CD8-positive, alpha-beta memory T cell (primary cell): ENCODE measurements around the gene MKI67. TPM values are rescaled to one million over a fixed set of nuclear protein-coding genes. Genes with fewer than 3 reads are reported as not detected.
A peak's percentile ranks its signal among the peaks of the same experiment; 100 is the strongest.

Source experiments
- CTCF ChIA-PET: fragments of 350-600 bp; sonication (Branson Sonifier 250); formaldehyde crosslinking; loops from one replicate; lab custom pipeline; 2021; ENCODE audit warnings: antibody characterized with exemption; lab: Charles Lee
- POLR2A ChIA-PET: fragments of 350-600 bp; sonication (Branson Sonifier 250); formaldehyde crosslinking; loops from one replicate; lab custom pipeline; 2021; ENCODE audit warnings: antibody characterized with exemption; lab: Charles Lee
- DNase-seq, 5 donors: peaks; one replicate each; pipeline versions ENCODE4 v3.0.0 to v3.0.0-alpha.2; 2020 to 2022; ENCODE audit warnings: mixed read lengths in 1 of 5
- H3K27ac ChIP-seq: one replicate; pipeline ENCODE4 v1.7.0; 2013; ENCODE audit warnings: low read depth, mild to moderate bottlenecking, low read length, moderate library complexity
- H3K27me3 ChIP-seq: 2 replicates; pipeline ENCODE4 v1.7.0; 2013; ENCODE audit warnings: low read length, mild to moderate bottlenecking; ENCODE audit not compliant: insufficient read depth, poor library complexity, severe bottlenecking
- H3K36me3 ChIP-seq: 2 replicates; pipeline ENCODE4 v1.7.0; 2013; ENCODE audit warnings: mild to moderate bottlenecking, low read length, moderate library complexity; ENCODE audit not compliant: insufficient read depth
- H3K4me1 ChIP-seq: 2 replicates; pipeline ENCODE4 v1.7.0; 2013; ENCODE audit warnings: mild to moderate bottlenecking, low read length, moderate library complexity; ENCODE audit not compliant: insufficient read depth
- H3K4me3 ChIP-seq: 2 replicates; pipeline ENCODE4 v1.7.0; 2013; ENCODE audit warnings: mild to moderate bottlenecking, low read length
- H3K9me3 ChIP-seq: 2 replicates; pipeline ENCODE4 v1.7.0; 2013; ENCODE audit warnings: mild to moderate bottlenecking, low read length
- H3K27ac Mint-ChIP-seq, 8 donors: one replicate each; pipeline ENCODE4 v1.8.0; 2020 to 2021; ENCODE audit warnings: mixed read lengths in 8 of 8, mild to moderate bottlenecking in 6 of 8, inconsistent platforms in 3 of 8, moderate library complexity in 3 of 8
- H3K27me3 Mint-ChIP-seq, 2 donors: one replicate each; pipeline ENCODE4 v1.8.0; 2020 to 2021; ENCODE audit warnings: mixed read lengths in 2 of 2, mild to moderate bottlenecking in 1 of 2, moderate library complexity in 1 of 2
- H3K36me3 Mint-ChIP-seq, 3 donors: one replicate each; pipeline ENCODE4 v1.8.0; 2020 to 2021; ENCODE audit warnings: mixed read lengths in 3 of 3, inconsistent platforms in 1 of 3, mild to moderate bottlenecking in 1 of 3
- H3K4me1 Mint-ChIP-seq, 3 donors: one replicate each; pipeline ENCODE4 v1.8.0; 2020 to 2021; ENCODE audit warnings: mixed read lengths in 3 of 3, inconsistent platforms in 1 of 3, mild to moderate bottlenecking in 1 of 3
- H3K4me3 Mint-ChIP-seq, 7 donors: one replicate each; pipeline ENCODE4 v1.8.0; 2020 to 2021; ENCODE audit warnings: mixed read lengths in 7 of 7, mild to moderate bottlenecking in 6 of 7, moderate library complexity in 4 of 7, inconsistent platforms in 2 of 7
- H3K9me3 Mint-ChIP-seq, 5 donors: one replicate each; pipeline ENCODE4 v1.8.0; 2020 to 2022; ENCODE audit warnings: mixed read lengths in 5 of 5, mild to moderate bottlenecking in 3 of 5, moderate library complexity in 2 of 5, inconsistent platforms in 1 of 5
- polyA plus RNA-seq: library from polyadenylated mRNA; unstranded; fragments of 300-500 nt; fragmentation: Illumina TruSeq; gene quantifications from one replicate; pipeline ENCODE4 v1.2.3, GENCODE V29; 2021
- total RNA-seq, 2 experiments: library from RNA; stranded (reverse); gene quantifications; one replicate each; pipeline ENCODE4 v1.2.3, GENCODE V29; 2021

The MKI67 gene
- total and polyA plus RNA-seq, 3 experiments from 2014 or later, result 0.70 to 136 (median 113) TPM

DNA sequence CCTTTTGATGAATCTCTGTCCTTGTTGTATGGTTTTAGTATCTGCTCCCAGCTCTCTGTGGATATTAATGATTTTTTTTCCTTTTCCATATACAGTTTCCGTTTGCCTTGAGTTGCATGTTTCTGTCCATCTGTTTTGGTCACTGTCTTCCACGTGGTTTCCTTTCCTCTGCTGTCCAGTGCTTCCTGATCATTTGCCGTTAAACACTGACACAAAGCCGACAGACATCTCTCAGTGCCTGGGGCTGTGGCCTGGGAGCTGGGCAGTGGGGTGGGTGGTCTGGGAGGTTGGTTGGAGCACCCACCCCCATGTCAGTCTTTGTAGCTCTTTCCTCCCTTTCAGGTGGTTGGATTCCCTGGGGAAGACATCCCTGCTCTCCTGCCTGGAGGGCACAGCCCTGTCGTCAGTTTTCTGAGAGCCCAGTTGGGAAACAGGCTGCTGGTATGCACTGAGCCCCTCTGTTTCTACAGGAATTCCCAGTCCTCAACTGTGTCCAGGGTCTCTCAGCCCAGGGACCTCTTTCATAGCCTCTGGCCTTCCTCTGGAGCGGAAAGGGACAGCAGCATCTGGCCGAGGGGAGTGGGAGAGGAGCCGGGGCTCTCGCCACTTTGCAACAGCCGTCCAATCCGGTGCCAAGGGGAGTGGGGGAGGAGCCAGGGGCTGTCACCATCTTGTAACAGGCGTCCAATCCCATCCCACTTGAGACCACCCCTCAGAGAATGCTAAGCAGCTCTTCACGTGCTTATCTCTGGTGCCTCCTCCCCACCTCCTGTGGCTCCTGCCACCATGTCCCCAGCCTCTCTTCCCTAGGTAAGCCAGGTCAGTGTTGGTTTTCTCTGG, 26.7 kb upstream of the MKI67 start:
- ChIA-PET CTCF (interaction anchor here (0.8 to 3.2 kb wide), 6 partner anchors 8 to 141 kb away, joined by 3 to 16 read pairs (median 4); partner anchors contain the start of gene MKI67), POLR2A (no interaction called here)
- H3K4me1 ChIP-seq, result peaks cover 4% of the 10 kb centered on the region
- Mint-ChIP-seq H3K9me3 (no peaks in the 10 kb centered on the region), H3K27me3 (peaks cover 4 to 6% of the 10 kb centered on the region in 2 donors), H3K4me3 (peak overlapping the region in 2 of 7 donors; percentile 58 to 73), H3K27ac (no peak overlapping the region), H3K36me3 (no peaks in the 10 kb centered on the region), H3K4me1 (peaks cover 1 to 9% (median 7%) of the 10 kb centered on the region in 3 donors)
- H3K27ac ChIP-seq, result no peak overlapping the region
- DNase-seq, result no peak
- no peaks in the 10 kb centered on the region for H3K9me3 ChIP-seq
- H3K4me3 ChIP-seq, result no peak overlapping the region
- no peaks in the 10 kb centered on the region for H3K36me3 ChIP-seq
- no peaks in the 10 kb centered on the region for H3K27me3 ChIP-seq

GRCh38 chr10:128151031-128151430, 24.8 kb upstream of the MKI67 start:
- no peak overlapping the region for H3K27ac ChIP-seq
- H3K27me3 ChIP-seq, result no peaks in the 10 kb centered on the region
- Mint-ChIP-seq H3K4me1 (peaks cover 4 to 18% (median 11%) of the 10 kb centered on the region in 3 donors), H3K4me3 (peak overlapping the region; percentile 39 to 72 (median 54)), H3K9me3 (no peaks in the 10 kb centered on the region), H3K27ac (peak overlapping the region in 1 of 8 donors; percentile 45), H3K36me3 (no peaks in the 10 kb centered on the region), H3K27me3 (peaks cover 4 to 6% of the 10 kb centered on the region in 2 donors)
- POLR2A ChIA-PET, result interaction anchor here (0.6 kb wide), 1 partner anchor 74 kb away, joined by 5 read pairs; no protein-coding TSS in a partner anchor
- DNase-seq, result no peak
- H3K9me3 ChIP-seq, result no peaks in the 10 kb centered on the region
- CTCF ChIA-PET, result interaction anchor here (0.6 to 3.2 kb wide), 24 partner anchors 9 to 1636 kb away, joined by 3 to 16 read pairs (median 4); partner anchors contain the start of gene PTPRE
- no peak overlapping the region for H3K4me3 ChIP-seq
- H3K4me1 ChIP-seq, result peaks cover 4% of the 10 kb centered on the region
- no peaks in the 10 kb centered on the region for H3K36me3 ChIP-seq

- Mint-ChIP-seq H3K27me3 (peaks cover under 1 to 6% of the 10 kb centered on the region in 2 donors), H3K4me3 (peak overlapping the region; percentile 48 to 86 (median 68)), H3K9me3 (no peaks in the 10 kb centered on the region), H3K36me3 (no peaks in the 10 kb centered on the region), H3K27ac (peak overlapping the region in 1 of 8 donors; percentile 45), H3K4me1 (peaks cover 4 to 18% (median 11%) of the 10 kb centered on the region in 3 donors)
- H3K36me3 ChIP-seq, result no peaks in the 10 kb centered on the region
- peak overlapping the region; percentile 79 for H3K4me3 ChIP-seq
- no peaks in the 10 kb centered on the region for H3K9me3 ChIP-seq
- CTCF ChIA-PET, result interaction anchor here (0.7 to 3.2 kb wide), 24 partner anchors 10 to 244 kb away, joined by 3 to 16 read pairs (median 4); partner anchors contain the start of gene PTPRE
- H3K4me1 ChIP-seq, result peaks cover 4% of the 10 kb centered on the region
- H3K27ac ChIP-seq, result no peak overlapping the region
- POLR2A ChIA-PET, result interaction anchor here (0.6 kb wide), 1 partner anchor 74 kb away, joined by 5 read pairs; no protein-coding TSS in a partner anchor
- H3K27me3 ChIP-seq, result no peaks in the 10 kb centered on the region
- DNase-seq, result no peak
Measured at GRCh38 chr10:128150561-128150960, 24.3 kb upstream of the MKI67 start.

GRCh38 chr10:128150045-128150493, 23.8 kb upstream of the MKI67 start:
- Histone ChIP-seq H3K4me3 (peak overlapping the region; percentile 79), H3K36me3 (no peaks in the 10 kb centered on the region), H3K9me3 (no peaks in the 10 kb centered on the region), H3K27ac (no peak overlapping the region), H3K27me3 (no peaks in the 10 kb centered on the region), H3K4me1 (peaks cover 4% of the 10 kb centered on the region)
- CTCF ChIA-PET, result interaction anchor here (0.7 to 3.2 kb wide), 23 partner anchors 10 to 243 kb away, joined by 3 to 16 read pairs (median 4); partner anchors contain the start of gene PTPRE
- POLR2A ChIA-PET, result interaction anchor here (0.6 kb wide), 1 partner anchor 74 kb away, joined by 5 read pairs; no protein-coding TSS in a partner anchor
- H3K9me3 Mint-ChIP-seq, result no peaks in the 10 kb centered on the region
- H3K4me3 Mint-ChIP-seq, result peak overlapping the region; percentile 48 to 86 (median 68)
- H3K27me3 Mint-ChIP-seq, result peaks cover 0 to 6% of the 10 kb centered on the region in 2 donors
- no peaks in the 10 kb centered on the region for H3K36me3 Mint-ChIP-seq
- peaks cover 4 to 18% (median 11%) of the 10 kb centered on the region in 3 donors for H3K4me1 Mint-ChIP-seq
- no peak overlapping the region for H3K27ac Mint-ChIP-seq
- peak; percentile 74 to 84 (median 78) for DNase-seq

DNA sequence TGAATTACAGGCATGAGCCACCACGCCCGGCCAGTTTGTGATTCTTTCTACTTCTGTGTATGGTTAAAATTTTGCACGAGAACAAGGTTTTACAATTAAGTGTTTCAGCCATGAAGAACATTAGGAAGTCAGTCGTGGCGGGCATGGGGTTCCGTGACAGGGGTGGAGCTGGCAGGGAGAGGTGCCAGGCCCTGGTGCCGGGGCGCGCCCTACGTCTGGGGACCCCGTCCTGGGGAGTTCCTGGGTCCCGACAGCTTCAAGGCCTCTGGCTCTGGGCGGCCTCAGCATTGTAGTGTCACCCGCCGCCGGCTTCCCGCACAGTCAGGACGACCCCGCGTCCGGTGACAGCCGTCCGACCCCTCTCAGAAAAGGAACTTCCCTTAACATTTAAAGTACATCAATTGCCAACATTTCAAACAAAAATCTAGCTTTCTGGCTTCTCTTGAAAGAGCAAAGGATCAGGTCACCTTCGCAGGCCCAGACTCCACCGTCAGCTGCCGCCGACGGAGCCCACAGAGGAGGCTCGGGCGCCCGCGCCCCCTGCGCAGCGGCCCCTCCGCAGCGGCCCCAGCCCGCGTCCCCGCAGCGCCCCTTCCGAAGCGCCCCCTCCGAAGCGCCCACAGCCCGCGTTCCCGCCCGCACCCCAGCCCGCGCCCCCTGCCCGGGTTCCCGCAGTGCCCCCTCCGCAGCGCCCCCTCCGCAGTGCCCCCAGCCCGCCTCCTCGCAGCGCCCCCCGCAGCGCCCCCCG, 23.2 kb upstream of the MKI67 start:
- POLR2A ChIA-PET, result interaction anchor here (0.5 kb wide), 1 partner anchor 55 kb away, joined by 3 read pairs; no protein-coding TSS in a partner anchor

DNA sequence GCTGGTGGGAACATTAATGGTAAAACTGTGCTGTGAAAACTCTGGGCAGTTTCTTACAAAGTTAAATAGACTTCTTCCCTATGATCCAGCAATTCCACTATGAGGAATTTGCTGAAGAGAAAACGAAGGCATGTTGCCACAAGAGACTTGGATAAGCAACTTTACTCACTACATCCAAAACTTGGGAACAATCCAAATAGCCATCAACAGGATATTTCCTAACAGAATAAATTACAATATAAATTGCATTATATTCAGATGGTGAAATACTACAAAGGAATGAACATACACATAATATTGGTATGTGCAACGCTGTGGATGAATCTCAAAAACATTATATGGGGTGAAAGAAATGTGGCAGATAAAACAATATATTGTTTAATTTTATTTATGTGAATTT, 21.4 kb upstream of the MKI67 start:
- no peaks in the 10 kb centered on the region for H3K9me3 ChIP-seq
- Mint-ChIP-seq H3K4me1 (peaks cover 4 to 18% (median 11%) of the 10 kb centered on the region in 3 donors), H3K9me3 (no peaks in the 10 kb centered on the region), H3K27ac (no peak overlapping the region), H3K27me3 (peaks cover 0 to 2% of the 10 kb centered on the region in 2 donors), H3K36me3 (no peaks in the 10 kb centered on the region), H3K4me3 (peak overlapping the region in 1 of 7 donors; percentile 44)
- CTCF ChIA-PET, result no interaction called here
- H3K4me1 ChIP-seq, result peaks cover 4% of the 10 kb centered on the region
- DNase-seq, result no peak
- no peaks in the 10 kb centered on the region for H3K36me3 ChIP-seq
- no peak overlapping the region for H3K27ac ChIP-seq
- H3K4me3 ChIP-seq, result no peak overlapping the region
- POLR2A ChIA-PET, result no interaction called here
- H3K27me3 ChIP-seq, result no peaks in the 10 kb centered on the region

More for the DNA sequence above, 23.2 kb upstream of the MKI67 start:
- Mint-ChIP-seq H3K4me3 (peak overlapping the region; percentile 38 to 78 (median 50)), H3K36me3 (no peaks in the 10 kb centered on the region), H3K27me3 (peaks cover 0 to 6% of the 10 kb centered on the region in 2 donors), H3K4me1 (peaks cover 4 to 18% (median 11%) of the 10 kb centered on the region in 3 donors), H3K9me3 (no peaks in the 10 kb centered on the region), H3K27ac (peak overlapping the region in 1 of 8 donors; percentile 14)
- peak in 1 of 5 donors; percentile 50 for DNase-seq
- H3K9me3 ChIP-seq, result no peaks in the 10 kb centered on the region
- H3K27ac ChIP-seq, result no peak overlapping the region
- H3K4me3 ChIP-seq, result no peak overlapping the region
- H3K36me3 ChIP-seq, result no peaks in the 10 kb centered on the region
- H3K4me1 ChIP-seq, result peaks cover 4% of the 10 kb centered on the region
- no peaks in the 10 kb centered on the region for H3K27me3 ChIP-seq
- CTCF ChIA-PET, result interaction anchor here (0.6 to 2.6 kb wide), 13 partner anchors 23 to 243 kb away, joined by 3 to 15 read pairs (median 5); partner anchors contain the start of genes MKI67 and PTPRE

DNA sequence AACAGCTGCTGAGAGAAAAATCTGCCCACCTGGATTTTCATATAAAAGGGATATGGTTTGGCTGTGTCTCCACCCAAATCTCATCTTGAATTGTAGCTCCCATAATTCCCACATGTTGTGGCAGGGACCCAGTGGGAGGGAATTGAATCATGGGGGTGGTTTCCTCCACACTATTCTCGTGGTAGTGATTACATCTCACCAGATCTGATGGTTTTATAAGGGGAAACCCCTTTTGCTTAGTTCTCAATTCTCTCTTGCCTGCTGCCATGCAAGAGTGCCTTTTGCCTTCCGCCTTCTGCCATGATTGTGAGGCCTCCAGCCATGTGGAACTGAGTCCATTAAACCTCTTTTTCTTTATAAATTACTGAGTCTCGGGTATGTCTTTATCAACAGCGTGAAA, 20.8 kb upstream of the MKI67 start:
- no peaks in the 10 kb centered on the region for H3K27me3 ChIP-seq
- H3K4me3 ChIP-seq, result no peak overlapping the region
- ChIA-PET CTCF (no interaction called here), POLR2A (no interaction called here)
- peaks cover 4% of the 10 kb centered on the region for H3K4me1 ChIP-seq
- Mint-ChIP-seq H3K9me3 (no peaks in the 10 kb centered on the region), H3K27ac (no peak overlapping the region), H3K36me3 (no peaks in the 10 kb centered on the region), H3K27me3 (peaks cover 0 to 2% of the 10 kb centered on the region in 2 donors), H3K4me3 (peak overlapping the region in 2 of 7 donors; percentile 41 to 44), H3K4me1 (peaks cover 4 to 18% (median 11%) of the 10 kb centered on the region in 3 donors)
- no peaks in the 10 kb centered on the region for H3K36me3 ChIP-seq
- no peaks in the 10 kb centered on the region for H3K9me3 ChIP-seq
- DNase-seq, result no peak
- no peak overlapping the region for H3K27ac ChIP-seq
